GM21526 (cell line): ENCODE measurements around the gene GALNT17.

Source experiments
- ATAC-seq: cut with Tn5 transposase; IDR thresholded peaks from one replicate; pipeline ENCODE4 v1.9.1; 2021; ENCODE audit warnings: moderate library complexity; ENCODE audit not compliant: unreplicated experiment, low FRiP score

Gene GALNT17

DNA sequence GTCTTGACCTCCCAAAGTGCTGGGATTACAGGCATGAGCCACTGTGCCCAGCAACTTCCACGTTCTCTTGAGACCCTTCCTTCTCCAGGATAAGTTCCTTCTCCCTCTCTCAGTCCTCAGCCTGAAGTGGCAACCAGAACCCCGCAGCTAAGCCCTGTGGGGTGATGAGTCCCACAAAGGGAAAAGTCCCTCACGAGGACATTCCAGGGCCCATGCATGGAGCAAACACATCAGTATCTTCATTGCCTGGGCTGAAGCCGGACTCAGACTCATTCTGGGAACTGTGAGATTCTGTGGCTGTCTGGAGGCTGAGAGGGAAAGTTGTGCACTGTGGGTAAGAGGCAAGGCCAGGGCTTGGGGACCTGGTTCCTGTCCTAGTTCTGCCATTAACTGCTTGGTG lies 622.9 kb downstream of the GALNT17 start:
- ATAC-seq = no peak

DNA sequence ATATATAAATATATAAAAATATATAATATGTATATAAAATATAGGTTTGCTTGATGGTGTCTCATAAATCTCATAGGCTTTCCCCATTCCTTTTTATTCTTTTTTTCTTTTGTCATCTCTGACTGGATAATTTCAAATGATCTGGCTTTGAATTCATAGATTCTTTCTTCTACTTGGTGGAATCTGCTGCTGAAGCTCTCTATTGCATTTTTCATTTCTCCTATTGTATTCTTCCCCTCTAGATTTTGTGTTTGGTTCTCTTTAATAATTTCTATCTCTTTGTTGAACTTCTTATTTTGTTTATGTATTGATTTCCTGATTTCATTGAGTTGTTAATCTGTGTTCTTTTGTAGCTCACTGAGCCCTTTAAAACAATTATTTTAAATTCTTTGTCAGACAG lies 629.4 kb downstream of the GALNT17 start:
- ATAC-seq = no peak
